Pons (tissue), 1 donor: ENCODE results near the gene IER3.
A peak's percentile ranks its signal among the peaks of the same experiment; 100 is the strongest.

Experiments used
- DNase-seq: peaks from one replicate; pipeline ENCODE4 v3.0.0-alpha.2; 2016; ENCODE audit warnings: low spot score

The IER3 gene, protein sequence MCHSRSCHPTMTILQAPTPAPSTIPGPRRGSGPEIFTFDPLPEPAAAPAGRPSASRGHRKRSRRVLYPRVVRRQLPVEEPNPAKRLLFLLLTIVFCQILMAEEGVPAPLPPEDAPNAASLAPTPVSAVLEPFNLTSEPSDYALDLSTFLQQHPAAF

DNA sequence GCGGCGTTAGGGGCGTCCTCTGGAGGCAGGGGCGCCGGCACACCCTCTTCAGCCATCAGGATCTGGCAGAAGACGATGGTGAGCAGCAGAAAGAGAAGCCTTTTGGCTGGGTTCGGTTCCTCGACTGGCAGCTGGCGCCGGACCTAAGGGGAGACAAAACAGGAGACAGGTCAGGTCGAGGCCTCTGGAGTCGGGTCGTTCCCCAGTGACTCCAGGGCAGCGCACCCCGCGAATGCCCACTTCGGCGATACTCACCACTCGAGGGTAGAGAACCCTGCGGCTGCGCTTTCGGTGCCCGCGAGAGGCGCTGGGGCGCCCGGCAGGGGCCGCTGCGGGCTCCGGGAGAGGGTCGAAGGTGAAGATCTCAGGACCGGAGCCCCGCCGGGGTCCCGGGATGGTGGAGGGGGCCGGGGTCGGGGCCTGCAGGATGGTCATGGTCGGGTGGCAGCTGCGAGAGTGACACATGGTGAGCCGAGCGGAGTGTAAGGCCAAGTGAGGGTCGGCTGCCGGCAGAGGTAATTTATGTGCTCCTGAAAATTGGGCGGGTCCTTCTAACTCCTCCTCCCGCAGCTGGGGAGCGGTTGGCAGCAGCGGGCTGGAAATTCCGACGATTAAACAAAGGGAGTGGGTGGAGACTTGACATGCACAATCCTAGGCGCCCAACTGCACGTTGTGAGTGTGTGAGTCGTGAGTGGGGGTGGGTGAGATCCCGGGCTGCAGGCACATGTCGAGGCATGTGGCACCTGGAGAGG lies at the start of gene IER3:
IER3 (minus strand) TSS at position 494 of the 752 bp plus-strand sequence; CDS start at position 465, 29 bp downstream.
- peak; percentile 75 for DNase-seq

DNA sequence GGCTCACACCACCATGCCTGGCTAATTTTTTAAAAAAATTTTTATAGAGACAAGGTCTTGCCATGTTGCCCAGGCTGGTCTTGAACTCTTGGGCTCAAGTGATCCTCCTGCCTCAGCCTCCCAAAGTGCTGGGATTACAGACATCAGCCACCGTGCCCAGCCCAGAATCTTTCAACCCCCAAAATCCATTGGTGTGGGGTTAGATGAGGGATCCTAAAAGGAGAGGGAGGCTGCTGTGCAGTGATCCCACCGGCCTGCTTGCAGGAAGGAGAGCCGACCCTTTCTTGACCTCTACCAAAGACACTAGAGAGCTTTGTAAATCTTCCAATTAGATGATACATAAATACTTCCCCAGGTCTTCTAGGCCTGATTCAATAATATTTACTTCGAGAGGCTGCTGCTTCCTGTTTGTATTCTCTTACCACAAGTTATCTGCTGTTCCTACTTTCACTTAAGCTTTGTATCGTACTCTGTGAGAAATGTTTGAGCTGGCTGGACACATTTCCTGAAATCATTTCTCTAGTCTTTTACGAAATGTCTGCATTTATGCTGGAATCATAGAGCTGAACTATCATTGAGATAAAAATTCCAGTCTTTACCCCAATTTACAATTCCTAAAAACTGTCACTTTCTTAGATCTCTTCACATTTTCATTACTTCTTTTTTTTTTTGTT lies 49.3 kb upstream of the IER3 start:
- peak; percentile 61 for DNase-seq

DNA sequence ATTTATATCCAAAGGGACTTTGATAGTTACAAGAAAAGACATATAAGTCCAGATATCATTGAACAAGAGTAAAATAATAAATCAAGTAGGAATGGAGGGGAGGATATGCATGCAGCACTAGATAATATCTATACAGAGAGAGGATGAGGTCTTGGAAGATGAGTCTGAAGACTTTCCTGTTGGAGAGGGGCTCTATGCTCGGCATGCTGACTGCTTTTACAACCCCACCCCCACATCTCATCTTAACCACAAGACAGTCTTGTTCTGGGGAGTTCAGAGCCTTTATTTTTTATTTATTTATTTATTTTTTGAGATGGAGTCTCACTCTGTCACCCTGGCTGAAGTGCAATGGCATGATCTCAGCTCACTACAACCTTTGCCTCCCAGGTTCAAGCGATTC lies 48.4 kb upstream of the IER3 start:
- DNase-seq, result no peak

DNA sequence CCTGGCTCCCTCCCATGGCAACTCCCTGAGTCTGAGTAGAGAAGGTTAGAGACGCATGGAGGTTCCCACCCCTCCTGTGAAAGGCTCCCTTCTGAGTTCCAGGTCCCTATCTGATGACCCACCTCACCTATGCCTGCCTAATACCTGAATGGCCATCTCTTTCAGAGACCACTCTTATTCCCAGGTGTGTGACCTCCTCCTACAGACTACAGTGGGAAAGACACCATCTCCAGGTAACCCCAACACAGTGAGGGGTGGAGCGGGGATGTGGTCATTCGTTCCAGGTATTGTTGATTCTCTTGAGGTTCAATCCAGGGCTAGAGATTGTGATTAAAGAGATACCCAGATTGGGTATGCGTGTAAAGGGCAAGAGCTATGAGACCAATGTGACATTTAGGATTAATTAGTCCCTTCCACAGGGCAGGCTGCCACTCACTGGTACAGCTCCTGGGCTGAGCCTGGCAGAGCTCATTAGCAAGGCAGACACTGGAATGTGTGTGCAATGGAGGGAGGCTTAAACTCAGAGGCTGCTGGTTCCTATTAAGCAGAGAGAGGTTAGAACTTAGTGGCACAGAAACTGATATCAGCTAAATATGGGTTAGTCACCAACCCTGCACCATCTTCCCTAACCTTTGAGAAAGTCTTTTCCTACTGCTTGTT lies 46.5 kb upstream of the IER3 start:
- no peak for DNase-seq

DNA sequence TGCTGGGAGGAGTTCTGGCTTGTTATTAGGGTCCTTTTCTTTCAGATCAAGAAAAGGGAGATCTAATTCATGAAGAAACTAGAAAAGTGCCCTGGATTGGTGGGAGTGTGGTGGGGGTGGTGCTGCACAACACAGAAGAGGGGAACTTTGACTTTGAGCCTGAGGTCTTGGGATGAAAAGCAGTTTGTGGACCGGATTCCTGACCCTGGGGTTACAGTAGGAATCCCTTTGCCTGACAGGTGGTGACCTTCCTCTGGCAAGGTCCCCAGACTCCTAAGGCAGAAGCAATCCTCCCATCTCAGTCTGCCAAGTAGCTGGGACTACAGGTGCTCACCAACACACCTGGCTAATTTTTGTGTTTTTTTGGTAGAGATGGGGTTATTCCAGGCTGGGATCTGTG lies 45.3 kb upstream of the IER3 start:
- no peak for DNase-seq

DNA sequence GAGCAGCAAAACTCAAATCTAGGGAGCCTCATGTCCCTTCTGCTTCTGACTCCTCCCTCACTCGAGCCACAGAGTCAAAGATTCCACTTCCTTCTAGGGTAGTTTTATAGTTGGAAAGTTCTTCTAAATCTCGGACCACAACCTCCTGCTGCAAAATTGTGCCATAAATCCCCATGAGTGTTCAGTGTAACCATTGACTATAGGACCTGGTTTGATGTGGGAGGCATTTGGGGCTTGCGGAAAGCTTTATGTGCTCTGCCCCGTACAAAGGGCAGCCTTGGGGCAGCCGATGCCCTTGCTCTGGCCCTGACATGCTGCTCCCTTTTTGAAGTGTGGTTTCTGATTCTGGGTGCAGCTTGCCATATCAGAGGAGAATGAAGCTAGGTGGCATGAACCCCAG lies 43.6 kb upstream of the IER3 start:
- DNase-seq, result peak; percentile 68

DNA sequence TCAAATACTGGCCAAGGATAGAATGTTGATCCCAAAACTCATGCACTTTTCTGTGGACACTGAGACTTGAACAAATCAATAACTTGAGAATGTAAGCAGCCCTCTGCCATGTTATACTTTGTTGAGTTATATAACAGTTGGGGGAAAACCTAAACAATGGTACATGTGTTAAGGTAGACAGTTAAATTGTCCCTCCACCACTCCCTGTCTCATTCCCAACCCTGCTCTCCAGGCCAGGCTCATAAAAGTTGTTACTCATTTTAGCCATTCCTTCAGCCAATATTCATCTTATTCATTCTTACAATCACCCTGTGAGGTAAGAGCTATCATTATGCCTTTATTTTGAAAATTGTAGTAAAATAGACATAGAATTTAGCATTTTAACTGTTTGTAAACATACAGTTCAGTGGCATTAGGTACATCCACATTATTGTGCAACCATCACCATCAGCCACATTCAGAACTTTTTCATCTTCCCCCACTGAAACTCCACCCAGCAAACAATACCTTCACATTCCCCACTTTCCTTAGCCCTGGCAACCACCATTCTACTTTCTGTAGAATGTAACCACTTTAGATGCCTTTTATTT lies 38.2 kb upstream of the IER3 start:
- DNase-seq, result no peak

DNA sequence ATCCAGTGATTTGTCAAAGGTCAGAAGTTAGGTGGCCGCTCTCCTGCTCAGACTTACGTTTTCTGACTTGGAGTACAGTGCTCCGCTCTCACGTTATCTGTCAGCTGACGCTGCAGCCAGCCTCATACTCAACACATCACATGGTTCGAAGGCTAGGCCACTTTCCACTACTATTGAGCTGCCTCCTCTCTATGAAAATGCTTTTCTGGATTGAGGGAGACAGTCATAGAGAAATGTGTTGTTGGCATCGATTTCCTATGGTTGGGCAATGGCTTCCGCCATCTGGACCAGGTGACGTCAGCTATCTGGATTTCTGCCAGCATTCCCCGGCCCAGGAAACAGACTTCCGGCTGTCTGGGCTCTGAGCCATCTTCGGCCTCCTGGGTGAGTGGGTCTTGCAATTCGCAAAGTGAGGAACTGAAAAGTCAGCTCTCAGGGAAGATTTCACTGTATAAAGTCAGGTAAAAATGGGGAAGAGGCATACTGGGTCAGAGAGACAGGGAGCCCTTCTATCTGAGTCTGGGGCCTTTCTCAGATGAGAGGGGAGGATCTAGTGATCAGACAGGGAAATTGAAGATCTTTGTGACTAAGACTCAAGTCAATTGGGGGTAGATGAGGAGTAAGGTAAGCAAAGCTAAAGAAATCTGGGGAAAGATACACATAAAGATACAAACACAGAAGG lies 37.5 kb upstream of the IER3 start:
- peak; percentile 96 for DNase-seq

DNA sequence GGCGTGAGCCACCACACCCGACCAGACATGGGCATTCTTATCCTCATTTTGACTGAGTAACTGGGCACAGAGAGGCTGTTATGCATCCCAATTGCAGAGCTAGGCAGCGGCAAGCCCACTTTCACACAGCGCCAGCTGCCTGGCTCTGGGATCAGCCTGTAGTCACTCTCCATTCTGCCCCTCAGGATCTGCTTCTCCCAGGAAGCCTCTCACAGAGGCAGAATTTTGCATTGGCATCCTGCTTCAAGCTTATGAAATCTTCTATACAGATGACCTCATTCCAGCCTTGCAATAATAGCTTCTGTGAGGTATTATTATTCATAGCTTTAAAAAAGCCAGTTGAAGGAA lies 37.0 kb upstream of the IER3 start:
- no peak for DNase-seq

DNA sequence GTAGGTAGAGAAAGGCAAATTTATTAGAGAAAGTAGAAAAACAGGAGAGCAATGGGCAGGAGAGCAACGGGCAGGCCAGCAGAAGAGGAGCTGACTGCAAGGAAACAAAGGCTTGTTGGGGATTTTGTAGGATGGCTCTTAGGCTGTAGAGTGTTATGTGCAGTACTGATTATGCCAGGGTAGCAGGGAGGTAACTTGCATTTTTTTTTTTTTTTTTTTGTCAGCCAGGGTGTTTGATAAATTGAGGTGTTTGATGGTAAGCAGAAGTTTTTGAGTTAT lies 36.2 kb upstream of the IER3 start:
- DNase-seq, result no peak

DNA sequence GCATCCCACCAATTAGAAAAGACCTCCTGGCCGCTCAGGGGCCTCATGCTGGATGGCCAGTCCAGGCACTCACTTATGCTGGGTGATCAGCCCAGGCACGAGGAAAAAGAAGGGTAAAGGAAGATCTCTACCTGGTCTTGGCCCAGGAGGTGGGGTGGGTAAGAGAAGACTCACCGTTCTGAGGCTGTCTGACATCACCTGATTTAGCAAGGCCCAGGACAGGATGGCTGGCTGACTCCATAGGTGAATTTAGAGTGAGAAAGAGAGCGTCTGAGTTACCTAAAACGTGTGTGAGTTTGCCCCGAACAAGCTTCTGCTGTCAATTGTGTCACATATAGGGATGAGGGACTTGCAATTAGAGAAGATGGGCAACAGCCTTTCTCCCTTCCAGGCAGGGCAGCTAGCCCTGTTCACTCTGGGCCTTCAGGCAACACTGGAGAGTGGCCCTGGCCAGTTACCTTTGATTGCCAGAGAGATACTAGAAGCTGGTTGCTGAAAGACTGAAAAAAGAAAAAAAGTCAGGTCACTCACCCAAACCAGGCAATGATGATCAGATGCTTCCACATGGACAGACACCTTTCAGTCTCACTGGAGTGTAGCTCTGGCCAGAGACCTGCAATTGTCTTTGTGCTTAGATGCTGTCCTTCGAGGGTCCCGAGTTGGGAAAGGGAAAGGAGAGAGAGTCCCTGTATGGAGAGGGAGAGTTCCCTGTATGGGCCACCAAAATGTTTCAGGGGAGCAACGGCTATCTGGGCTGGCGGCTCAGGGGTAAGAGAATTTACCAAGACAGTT lies 35.7 kb upstream of the IER3 start:
- no peak for DNase-seq

DNA sequence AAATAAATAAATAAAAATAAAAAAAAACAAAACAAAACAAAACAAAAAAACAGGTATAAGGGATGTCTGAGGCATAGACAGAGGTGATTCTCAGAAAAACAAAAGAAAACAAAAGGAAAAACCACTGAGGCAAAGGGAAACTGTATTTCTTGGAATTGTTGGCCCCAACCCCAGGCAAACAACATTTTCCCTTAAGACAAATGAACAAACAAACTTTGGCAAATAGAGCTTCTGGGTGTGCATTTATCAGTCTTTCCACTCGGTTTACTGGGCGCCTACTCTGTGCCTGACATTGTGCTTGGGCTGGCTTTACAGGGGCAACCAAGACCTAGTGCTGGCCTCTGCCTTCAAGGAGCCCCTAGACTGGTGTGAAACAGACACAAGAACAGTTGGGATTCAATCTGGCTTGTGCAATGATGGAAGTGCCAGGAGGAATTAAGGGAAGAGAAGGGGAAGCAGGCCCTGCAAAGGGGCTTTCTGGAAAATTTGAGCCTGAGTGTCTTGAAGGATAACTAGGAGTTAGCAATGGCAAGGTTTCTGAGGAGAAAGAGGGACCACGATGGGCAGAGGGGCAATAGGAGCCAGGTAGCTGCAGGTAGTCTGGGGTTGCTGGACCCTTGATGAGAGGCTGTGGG lies 33.8 kb upstream of the IER3 start:
- no peak for DNase-seq

DNA sequence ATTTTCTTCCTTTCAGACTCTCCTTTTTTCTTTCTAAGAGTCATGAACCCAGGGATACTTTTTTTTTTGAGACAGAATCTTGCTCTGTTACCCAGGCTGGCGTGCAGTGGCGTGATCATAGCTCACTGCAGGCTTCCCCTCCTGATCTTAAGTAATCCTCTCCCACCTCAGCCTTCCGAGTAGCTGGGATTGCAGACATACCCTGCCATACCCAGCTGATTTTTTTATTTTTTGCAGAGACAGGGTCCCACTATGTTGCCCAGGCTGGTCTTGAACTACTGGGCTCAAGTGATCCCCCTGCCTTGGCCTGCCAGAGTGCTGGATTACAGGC lies 32.8 kb upstream of the IER3 start:
- no peak for DNase-seq

DNA sequence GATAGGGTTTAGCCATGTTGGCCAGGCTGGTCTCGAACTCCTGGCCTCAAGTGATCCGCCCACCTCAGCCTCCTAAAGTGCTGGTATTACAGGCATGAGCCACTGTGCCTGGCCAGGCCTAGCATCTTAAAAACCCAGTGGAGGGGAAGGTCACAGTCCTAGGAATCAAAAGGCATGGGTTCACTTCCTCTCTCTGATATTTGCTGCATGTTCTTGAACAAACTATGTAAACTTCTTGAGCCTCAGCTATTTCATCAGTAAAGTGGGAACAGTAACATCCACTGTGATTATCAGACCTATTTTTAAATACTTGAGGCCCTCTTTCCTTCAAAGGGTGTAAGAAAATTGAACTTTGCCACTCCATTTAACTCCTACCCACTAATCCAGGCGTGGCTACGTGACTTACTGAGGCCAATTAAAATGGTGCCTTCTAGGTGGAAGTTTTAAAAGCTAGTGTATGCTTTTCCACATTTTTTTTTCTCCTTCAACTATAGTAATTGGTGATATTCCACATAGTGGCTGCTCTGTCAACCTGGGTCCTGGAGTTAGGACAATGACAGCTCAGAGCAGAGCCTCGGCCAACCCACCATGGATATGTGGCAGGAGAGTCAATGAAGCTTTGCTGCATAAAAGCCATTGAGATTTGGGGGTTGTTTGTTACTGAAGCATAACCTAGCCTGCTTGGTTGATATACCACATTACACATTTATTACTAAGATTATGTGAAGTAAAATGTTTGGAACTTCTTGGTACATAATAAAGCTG lies 32.2 kb upstream of the IER3 start:
- no peak for DNase-seq

DNA sequence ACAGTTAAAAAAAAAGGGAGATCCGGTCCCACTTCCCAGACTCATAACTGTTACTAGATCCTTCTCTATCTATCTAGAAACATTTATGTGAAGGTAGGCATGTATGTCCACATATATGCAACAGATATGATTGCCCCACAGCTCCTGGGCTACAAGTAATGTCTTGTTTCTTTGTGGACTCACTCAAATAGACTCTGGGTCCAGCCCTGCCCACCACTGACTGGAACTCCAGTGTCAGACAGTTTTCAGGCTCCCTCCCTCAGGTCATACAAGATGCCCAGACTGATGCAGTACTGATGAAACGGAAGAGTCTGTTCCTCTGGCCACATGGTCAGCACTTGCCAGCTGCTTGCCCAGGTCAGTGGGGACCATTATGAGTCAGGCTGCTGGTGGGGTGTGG lies 30.8 kb upstream of the IER3 start:
- DNase-seq, result no peak

DNA sequence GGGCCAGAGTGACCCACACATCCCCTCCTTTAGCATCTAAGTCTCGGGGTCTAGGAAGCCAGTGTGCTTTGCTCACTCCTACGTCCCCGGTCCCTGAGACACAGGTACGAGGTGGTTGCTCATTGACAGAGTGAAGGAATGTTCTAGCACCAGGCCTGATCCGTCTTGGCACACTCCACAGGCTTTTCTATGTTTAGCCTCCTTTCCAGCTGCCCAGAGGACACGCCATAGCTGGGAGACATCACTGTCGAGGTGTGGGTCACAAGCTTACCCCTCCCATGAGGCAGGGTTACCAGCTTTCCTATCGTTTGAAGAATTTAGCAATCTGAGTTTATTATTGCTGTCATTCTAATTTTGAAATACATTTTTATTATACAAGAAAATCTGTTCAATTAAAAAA lies 30.4 kb upstream of the IER3 start:
- no peak for DNase-seq

DNA sequence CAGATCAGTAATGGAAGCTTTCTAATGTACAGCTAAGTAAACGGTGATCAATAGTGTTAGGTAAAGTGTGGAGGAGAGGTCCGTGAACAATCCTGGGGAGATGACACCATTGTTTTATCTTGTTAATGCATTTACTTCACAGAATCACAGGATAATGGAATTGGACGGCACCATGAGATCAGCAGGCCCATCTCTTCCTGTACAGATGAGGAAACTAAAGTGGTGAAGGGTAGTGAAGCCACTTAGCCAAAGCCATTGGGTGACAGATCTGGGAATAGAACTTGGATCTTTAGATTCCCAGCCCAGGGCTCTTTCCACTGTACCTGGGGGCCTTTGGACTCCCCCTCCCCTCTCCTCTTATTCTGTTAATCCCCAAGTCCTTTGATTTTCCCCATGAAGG lies 26.2 kb upstream of the IER3 start:
- no peak for DNase-seq

DNA sequence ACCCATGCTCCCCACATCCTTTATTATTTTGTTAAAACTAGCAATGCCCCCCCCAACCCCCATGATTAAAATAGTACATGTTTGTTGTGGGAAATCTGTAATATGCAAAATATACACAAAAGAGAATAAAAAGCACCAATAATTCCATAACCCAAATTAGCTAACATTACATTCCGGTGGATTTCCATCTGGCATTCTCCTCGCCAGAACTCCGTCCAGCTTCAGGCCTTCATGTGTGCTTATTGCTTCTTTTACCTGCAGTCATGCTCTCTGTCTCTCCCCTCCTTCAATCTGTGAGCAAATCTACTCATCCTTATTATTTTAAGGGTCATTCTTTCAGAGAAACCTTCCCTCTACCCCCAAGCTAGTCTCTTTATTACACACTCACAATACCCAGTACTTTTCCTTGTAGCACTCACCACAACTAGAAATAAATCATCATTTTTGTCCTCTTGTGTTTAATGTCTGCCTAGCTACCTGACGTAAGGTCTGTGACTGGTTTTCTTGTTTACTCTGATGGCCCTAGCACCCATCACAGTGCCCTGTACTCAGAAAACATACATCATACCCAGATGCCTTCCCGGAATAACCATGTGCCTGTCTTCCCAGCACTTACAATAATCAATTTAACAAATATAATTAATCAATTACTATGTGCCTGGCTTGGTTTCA lies 25.6 kb upstream of the IER3 start:
- DNase-seq, result no peak

DNA sequence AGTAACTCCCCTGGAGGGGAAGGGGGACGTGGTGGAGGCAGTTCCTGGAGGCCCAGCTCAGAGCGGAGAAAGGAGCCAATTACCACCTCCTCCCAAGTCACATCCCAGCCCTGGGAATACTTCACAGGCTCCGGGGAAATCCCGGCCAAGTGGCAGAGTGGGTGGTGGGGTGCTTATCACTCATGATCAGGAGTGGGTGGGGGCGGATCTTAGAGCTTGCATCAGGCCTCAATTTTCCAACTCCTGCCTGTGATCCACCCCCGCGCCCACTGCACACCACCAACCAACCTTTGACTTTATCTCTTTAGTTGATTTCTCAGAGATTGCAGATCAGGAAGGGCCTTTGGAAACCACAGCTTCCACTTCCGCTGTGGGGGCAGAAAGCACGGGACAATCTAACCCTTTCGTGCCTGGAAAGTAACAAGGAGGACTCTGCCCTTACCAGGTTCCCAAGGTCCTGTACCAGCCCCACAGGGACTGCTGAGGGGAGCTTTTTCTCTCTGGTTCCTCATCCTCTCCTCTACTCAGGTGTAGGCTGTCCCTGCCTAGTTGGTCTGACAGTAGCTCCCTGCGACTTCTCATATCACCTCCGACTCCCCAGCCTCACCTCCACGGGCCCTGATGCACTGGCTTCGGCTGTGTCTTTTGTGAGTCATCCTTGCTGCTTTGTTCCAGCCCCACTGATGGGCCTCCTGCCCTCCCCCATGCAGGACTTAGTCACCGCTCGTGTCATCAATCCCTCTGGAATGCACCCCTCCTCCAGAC lies 24.9 kb upstream of the IER3 start:
- no peak for DNase-seq
